Body of pancreas (tissue), 4 donors: Measurements from ENCODE around the gene TIMELESS. TPM values are rescaled to one million over a fixed set of nuclear protein-coding genes. Genes with fewer than 3 reads are reported as not detected.

Experiments
- ATAC-seq: fragments of 150-250 bp; one replicate; pipeline ENCODE4 v1.9.1; 2016
- DNase-seq, 4 donors: peaks; one replicate each; pipeline ENCODE4 v3.0.0-alpha.2; 2019
- H3K27ac ChIP-seq, 4 donors: fragments of 200-600 bp; sonication (generic); 1 replicate in 3 of 4; 2 replicates in 1 of 4; pipeline versions ENCODE4 v1.5.1 to v1.6.1; 2016 to 2019; ENCODE audit warnings: mild to moderate bottlenecking in 1 of 4, mixed read lengths in 1 of 4, moderate library complexity in 1 of 4
- H3K27me3 ChIP-seq, 2 donors: fragments of 200-600 bp; sonication (generic); one replicate each; pipeline ENCODE4 v1.6.0; 2016; ENCODE audit warnings: mild to moderate bottlenecking in 1 of 2
- H3K36me3 ChIP-seq, 2 donors: fragments of 200-600 bp; sonication (generic); replicated peaks in 1 of 2; 2 replicates each; pipeline ENCODE4 v1.5.1; 2016; ENCODE audit warnings: low read depth in 2 of 2; ENCODE audit not compliant: insufficient read depth in 1 of 2
- H3K4me1 ChIP-seq: fragments of 200-600 bp; sonication (generic); one replicate; pipeline ENCODE4 v1.6.0; 2016
- H3K4me3 ChIP-seq, 2 donors: fragments of 200-600 bp; sonication (generic); 1 replicate in 1 of 2; 2 replicates in 1 of 2; pipeline ENCODE4 v1.5.1; 2016 to 2019
- H3K9me3 ChIP-seq, 3 donors: fragments of 200-600 bp; sonication (generic); 1 replicate in 2 of 3; 2 replicates in 1 of 3; pipeline ENCODE4 v1.5.1; 2016
- POLR2A ChIP-seq, 3 donors: fragments of 450-650 bp; IDR thresholded peaks; one replicate each; pipeline ENCODE4 v1.6.1; 2016; ENCODE audit warnings: antibody characterized with exemption in 3 of 3, mild to moderate bottlenecking in 2 of 3
- WGBS, 2 donors: methylation state at CpG; one replicate each; pipeline ENCODE4 v1.1.5; 2017; 5-methylcytosine and 5-hydroxymethylcytosine counted together
- intact Hi-C: fragments of 100-400 bp; cut with DNase I; formaldehyde crosslinking; loops from one replicate; pipeline ENCODE4 v1.15.1; 2023
- total RNA-seq, 2 donors: library from RNA; depleted of rRNA; stranded (reverse); fragments of >200 nt; gene quantifications; one replicate each; pipeline ENCODE4 v1.1.0, GENCODE V29; 2016
- TF ChIP-seq, protein P1 (sequence below), 7 experiments: fragments of 450-650 bp in 4 of 7; fragments of 200-600 bp in 3 of 7; sonication (generic) in 3 of 7; IDR thresholded peaks; one replicate each; pipeline ENCODE4 v1.5.1; 2016 to 2019; ENCODE audit warnings: antibody characterized with exemption in 7 of 7

Gene TIMELESS
- total RNA-seq, 2 donors from 2014 or later: 4.7 to 6.9 TPM

DNA sequence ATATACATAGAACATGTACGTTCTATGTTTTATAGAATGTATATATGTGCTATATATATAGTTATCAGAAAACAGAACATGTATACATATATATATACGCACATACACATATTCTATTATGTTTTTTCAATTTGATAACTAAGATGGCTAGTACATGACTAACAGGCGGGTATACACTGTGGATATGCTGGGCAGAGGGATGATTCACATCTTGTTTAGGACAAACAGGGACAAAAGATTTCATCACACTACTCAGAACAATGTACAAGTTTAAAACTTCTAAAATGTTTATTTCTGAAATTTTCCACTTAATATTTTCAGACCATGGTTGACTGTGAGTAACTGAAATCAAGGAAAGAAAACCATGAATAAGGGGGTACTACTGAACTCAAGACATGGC lies 17.4 kb downstream of the TIMELESS start:
- Histone ChIP-seq H3K36me3 (peaks cover 0 to 3% of the 10 kb centered on the region in 2 donors), H3K27me3 (no peaks in the 10 kb centered on the region), H3K27ac (no peak overlapping the region), H3K9me3 (no peaks in the 10 kb centered on the region), H3K4me1 (no peaks in the 10 kb centered on the region), H3K4me3 (no peak overlapping the region)
- ATAC-seq (no peak), DNase-seq (no peak)
- no peak for TF ChIP-seq POLR2A (IDR thresholded peaks at IDR 0.05)
- TF ChIP-seq, protein P1, sequence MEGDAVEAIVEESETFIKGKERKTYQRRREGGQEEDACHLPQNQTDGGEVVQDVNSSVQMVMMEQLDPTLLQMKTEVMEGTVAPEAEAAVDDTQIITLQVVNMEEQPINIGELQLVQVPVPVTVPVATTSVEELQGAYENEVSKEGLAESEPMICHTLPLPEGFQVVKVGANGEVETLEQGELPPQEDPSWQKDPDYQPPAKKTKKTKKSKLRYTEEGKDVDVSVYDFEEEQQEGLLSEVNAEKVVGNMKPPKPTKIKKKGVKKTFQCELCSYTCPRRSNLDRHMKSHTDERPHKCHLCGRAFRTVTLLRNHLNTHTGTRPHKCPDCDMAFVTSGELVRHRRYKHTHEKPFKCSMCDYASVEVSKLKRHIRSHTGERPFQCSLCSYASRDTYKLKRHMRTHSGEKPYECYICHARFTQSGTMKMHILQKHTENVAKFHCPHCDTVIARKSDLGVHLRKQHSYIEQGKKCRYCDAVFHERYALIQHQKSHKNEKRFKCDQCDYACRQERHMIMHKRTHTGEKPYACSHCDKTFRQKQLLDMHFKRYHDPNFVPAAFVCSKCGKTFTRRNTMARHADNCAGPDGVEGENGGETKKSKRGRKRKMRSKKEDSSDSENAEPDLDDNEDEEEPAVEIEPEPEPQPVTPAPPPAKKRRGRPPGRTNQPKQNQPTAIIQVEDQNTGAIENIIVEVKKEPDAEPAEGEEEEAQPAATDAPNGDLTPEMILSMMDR (IDR thresholded peaks at IDR 0.05): no peak
- intact Hi-C loops: no loop called here
- 93 to 94% methylated on average over 3 of the region's 3 CpGs for WGBS, 2 donors

DNA sequence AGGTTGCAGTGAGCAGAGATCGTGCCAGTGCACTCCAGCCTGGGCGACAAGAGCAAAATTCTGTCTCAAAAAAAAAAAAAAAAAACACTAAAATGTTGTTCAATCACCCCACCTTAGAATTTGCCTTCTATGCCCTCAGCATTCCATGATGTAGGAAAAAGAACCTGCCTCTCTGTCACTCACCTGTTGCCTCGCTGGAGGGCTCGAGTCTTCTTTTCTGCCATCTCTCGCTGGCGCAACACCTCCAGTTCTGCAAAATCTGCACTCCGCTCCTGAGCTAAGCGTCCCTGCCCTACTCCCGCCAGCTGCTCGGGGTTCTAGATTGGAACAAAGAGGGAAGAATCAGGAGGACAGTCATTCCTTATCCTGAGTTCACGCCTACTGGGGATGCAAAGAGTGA lies 17.9 kb downstream of the TIMELESS start:
- Histone ChIP-seq H3K36me3 (peaks cover 0 to 3% of the 10 kb centered on the region in 2 donors), H3K4me1 (no peaks in the 10 kb centered on the region), H3K4me3 (no peak overlapping the region), H3K9me3 (no peaks in the 10 kb centered on the region), H3K27me3 (no peaks in the 10 kb centered on the region), H3K27ac (no peak overlapping the region)
- TF ChIP-seq, protein P1 (IDR thresholded peaks at IDR 0.05): no peak
- no peak for TF ChIP-seq POLR2A (IDR thresholded peaks at IDR 0.05)
- ATAC-seq: no peak
- no peak for DNase-seq
- 94 to 98% methylated on average over 11 of the region's 11 CpGs for WGBS, 2 donors
- intact Hi-C loops: no loop called here

DNA sequence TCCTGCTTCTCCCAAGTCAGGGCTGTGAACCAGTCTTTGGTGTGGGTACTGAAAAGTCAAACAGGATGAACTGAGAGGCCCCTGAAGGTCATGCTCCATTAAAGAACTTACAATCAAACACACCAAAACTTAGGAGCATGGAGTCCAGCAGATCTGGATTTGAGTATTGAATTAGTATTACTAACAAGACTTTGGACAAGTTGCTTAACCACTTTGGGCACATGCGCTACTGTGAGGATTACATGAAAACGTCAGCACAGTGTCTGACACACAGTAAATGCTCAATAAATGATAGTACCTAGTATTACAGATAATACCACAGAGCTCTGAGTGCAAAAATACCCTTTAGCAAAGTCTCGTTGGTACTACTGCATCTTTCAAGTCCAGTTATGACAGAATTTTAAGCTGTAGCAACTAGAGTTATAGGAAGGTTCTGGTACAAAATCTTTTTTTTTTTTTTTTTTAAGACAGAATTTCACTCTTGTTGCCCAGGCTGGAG lies 23.2 kb downstream of the TIMELESS start:
- 57 to 58% methylated on average over 3 of the region's 3 CpGs for WGBS, 2 donors
- TF ChIP-seq, protein P1 (IDR thresholded peaks at IDR 0.05): no peak
- TF ChIP-seq POLR2A (IDR thresholded peaks at IDR 0.05): no peak
- Histone ChIP-seq H3K36me3 (peaks cover 3 to 4% of the 10 kb centered on the region in 2 donors), H3K4me3 (no peak overlapping the region), H3K27me3 (no peaks in the 10 kb centered on the region), H3K4me1 (no peaks in the 10 kb centered on the region), H3K27ac (no peak overlapping the region), H3K9me3 (no peaks in the 10 kb centered on the region)
- intact Hi-C loops: no loop called here
- ATAC-seq (no peak), DNase-seq (no peak)

DNA sequence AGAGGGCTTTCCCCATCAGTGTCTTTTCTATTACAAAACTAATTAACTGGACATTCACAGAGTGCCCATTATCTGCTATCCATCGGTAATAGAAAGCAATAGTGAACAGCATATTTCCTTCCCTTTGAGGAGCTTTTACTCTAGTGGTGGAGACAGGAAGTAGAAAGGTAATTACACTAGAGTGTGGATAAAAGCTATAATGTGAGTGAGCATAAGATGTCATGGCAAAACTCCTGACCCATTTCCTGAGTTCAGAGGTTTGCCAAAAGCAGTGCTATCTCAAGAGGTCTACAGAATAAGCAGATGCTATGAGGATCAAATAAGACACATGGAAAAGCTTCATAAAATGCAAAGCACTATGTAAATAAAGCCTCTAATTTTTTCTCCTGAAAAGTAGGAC lies 24.0 kb downstream of the TIMELESS start:
- WGBS, 2 donors: 73 to 79% methylated on average over 1 of the region's 1 CpG
- no peaks in the 10 kb centered on the region for H3K27me3 ChIP-seq
- H3K36me3 ChIP-seq: peaks cover 3 to 4% of the 10 kb centered on the region in 2 donors
- ATAC-seq: no peak
- intact Hi-C loops: no loop called here
- H3K4me1 ChIP-seq: no peaks in the 10 kb centered on the region
- no peak for DNase-seq
- TF ChIP-seq POLR2A (IDR thresholded peaks at IDR 0.05): no peak
- TF ChIP-seq, protein P1 (IDR thresholded peaks at IDR 0.05): no peak
- H3K4me3 ChIP-seq: no peak overlapping the region
- no peak overlapping the region for H3K27ac ChIP-seq
- H3K9me3 ChIP-seq: no peaks in the 10 kb centered on the region

DNA sequence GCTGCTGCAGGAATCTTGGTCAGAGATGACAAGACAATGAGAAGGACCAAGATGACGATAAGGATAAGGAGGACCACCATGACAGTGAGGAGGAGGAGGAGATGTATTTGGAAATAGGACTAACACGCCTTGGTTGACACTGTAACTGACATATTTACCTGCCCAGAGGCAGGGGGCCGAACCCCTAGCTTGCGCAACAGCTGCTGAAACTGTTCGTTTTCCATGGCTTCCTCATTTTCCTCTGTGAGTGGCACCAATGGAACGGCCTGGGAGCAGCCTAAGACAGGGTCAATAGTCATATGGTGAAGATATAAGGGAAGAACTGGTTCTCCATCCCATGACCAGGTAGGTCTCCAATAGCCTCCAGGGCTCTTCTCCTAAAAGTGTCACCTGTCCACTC lies 28.8 kb downstream of the TIMELESS start:
- WGBS, 2 donors: 83 to 94% methylated on average over 5 to 6 of the region's 6 CpGs

More for the DNA sequence above, 28.8 kb downstream of the TIMELESS start:
- Histone ChIP-seq H3K27me3 (no peaks in the 10 kb centered on the region), H3K27ac (no peak overlapping the region), H3K4me3 (no peak overlapping the region), H3K36me3 (peaks cover 0 to 4% of the 10 kb centered on the region in 2 donors), H3K9me3 (no peaks in the 10 kb centered on the region), H3K4me1 (no peaks in the 10 kb centered on the region)
- TF ChIP-seq, protein P1 (IDR thresholded peaks at IDR 0.05): no peak
- TF ChIP-seq POLR2A (IDR thresholded peaks at IDR 0.05): no peak
- intact Hi-C loops: no loop called here
- ATAC-seq (no peak), DNase-seq (no peak)
